NCI-H2107 treated with DMSO at 0.1 percent for 48 hours (cell line): Measurements from ENCODE around the gene EIF3J.
"Not testable (repeated sequence)": the region's sequence is repeated elsewhere in the genome, so short reads cannot be mapped to it uniquely, and the experiment has no call there.

Experiments used
- DNase-seq: peaks from one replicate; lab custom pipeline; 2025; ENCODE audit not compliant: unreplicated experiment; lab: John Stamatoyannopoulos, UW

Gene EIF3J, protein sequence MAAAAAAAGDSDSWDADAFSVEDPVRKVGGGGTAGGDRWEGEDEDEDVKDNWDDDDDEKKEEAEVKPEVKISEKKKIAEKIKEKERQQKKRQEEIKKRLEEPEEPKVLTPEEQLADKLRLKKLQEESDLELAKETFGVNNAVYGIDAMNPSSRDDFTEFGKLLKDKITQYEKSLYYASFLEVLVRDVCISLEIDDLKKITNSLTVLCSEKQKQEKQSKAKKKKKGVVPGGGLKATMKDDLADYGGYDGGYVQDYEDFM

DNA sequence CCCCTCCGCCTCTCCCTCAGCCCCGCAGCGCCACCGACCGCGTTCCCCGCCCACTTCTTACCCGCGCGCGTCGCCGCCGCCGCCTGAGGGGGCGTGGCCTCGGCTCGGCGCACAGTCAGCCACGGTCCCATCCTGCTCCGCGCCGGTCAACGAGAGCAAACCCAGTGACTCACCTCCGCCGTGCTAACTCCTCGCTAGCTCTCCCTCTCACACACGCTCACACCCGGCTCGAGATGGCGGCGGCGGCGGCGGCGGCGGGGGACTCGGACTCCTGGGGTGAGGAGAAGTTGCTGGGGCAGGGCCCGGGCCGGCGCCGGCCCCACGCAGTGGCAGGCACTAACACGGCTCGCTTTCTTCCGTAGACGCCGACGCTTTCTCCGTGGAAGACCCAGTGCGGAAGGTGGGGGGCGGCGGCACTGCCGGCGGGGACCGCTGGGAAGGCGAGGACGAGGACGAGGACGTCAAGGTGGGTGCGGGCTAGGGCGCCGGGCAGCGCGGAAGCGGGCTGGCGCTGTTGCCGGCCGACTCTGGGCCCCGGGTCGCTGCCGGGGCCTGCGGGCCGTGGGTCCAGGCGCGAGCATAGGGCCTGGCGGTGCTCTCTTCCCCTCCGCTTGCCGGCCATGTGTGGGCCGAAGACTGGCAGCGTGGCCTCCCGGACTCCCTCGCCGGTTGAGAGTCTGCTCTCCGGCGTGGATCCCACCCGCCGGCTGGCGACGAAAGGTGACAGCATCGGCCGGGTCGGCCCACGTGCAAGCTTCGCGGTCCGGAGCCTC, at the start of gene EIF3J:
Gene EIF3J (plus strand): TSS at position 186 of the 773 bp plus-strand sequence. CDS start 48 bp downstream, at position 234.
- DNase-seq: peak; percentile 78

DNA sequence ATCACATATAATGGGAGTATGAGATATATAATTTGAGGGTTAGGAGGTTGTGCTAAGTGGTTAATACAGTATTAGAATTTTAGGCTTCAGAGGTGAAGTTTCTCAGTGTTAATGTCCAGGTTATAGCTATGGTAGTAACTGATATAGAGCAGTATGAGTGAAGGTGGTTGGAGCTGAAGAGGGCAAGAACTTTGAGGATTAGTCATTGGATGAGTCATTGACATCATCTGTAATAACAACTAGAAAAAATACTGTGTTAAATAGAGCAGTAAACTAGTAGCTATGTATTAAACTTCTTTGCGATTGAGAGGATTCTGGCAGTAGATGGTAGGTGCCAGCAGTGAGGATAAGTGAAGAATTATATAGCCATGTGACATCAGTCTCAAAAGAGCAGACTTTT, 47.5 kb upstream of the EIF3J start:
- no peak for DNase-seq

DNA sequence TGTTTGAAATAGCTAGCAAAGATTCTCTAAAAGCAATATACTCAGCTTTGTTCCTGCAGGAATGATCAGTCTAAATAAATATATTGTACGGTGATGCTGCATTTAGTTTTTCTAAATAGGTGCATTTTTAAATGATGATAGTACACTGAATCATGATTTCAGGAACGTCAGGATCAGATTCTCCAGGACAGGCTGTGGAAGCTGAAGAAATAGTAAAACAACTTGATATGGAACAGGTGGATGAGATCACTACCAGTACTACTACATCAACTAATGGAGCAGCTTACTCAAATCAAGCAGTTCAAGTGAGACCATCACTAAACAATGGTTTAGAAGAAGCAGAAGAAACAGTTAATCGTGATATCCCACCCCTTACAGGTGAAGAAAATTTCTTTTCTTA, 46.3 kb upstream of the EIF3J start:
- no peak for DNase-seq

DNA sequence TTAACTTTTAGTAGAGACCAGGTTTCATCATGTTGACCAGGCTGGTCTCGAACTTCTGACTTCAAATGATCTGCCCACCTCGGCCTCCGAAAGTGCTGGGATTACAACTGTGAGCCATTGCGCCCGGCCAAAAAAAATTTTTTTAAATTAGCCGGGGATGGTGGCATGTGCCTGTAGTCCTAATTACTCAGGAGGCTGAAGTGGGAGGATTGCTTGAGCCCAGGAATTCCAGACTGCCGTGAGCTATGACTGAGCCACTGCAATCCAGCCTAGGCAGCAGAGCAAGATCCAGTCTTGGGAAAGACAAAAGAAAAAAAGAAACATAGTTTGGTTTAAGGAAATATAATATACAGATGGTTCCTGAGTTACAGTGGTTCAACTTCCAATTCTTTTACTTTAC, 44.9 kb upstream of the EIF3J start:
- no peak for DNase-seq

DNA sequence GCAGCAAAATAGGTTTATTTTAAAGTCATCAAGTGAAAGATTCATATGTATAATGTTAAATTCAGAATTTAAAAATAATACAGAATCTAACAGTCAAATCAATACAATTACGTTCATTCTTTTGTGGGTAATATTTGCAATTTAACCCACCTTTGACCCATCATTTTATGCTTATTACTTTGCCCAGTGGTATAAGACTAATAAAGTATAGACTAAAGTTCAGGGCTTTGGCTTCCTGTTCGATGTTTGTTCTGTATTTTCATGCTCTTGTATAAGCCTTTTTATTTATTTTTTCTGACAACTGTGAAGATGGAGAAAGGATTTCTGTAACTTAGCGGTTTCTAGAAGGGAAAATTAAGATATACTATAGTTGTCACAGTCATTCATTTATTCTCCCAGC, 44.3 kb upstream of the EIF3J start:
- no peak for DNase-seq

DNA sequence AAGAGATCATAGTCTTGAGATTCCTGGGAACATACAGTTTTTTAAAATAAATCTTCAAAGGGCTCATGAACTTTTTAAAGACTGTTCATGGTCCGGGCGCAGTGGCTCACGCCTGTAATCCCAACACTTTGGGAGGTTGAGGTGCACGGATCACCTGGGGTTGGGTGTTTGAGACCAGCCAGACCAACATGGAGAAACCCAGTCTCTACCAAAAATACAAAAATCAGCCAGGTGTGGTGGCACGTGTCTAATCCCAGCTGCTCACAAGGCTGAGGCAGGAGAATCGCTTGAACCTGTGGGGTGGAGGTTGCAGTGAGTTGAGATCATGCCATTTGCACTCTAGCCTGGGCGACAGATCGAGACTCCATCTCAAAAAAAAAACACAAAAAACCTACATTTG, 41.4 kb upstream of the EIF3J start:
- DNase-seq: no peak

DNA sequence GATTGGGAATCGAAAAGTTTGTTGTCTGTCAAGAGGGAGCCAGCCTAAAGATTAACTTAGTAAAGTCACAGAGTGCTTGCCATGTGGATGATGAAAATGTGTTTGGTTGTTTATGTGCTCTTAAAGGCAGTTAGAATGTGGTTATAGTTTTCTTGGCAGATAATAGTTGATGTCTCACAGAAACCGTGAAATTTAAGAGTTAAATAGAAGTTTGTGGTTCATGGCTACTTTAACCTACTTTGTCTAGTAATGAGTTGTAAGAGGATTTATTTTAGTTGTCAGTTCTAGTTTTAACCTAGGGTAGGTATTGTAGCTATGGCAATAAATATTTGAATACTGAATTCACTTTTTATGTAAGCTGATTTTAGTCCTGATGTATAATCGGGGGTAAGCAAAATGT, 36.4 kb upstream of the EIF3J start:
- no peak for DNase-seq

DNA sequence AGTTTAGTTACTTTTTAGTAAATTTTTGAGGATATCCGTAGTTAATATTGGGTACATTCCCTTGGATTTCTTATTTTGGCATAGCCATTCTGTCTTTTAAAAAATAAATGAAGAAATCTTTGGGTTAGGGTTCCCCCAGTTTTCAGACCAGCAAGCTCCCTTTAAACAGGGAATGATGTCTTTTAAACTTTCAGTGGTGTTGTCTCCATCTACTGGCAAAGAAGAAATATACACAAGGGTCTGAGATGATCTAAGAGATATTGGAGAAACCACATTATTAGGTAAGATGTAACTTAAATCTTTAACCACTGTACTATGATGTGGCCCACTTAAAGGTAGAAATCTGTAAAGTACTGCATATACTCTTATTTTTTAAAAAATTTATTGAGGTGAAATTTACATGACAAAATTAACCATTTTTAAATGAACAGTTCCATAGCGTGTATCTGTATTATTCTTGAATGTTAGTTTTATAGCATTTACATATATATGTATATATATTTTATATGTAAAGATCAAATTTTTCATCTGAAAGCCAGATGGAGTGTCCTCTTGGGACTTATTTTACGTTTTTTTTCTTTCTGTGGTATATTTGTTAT, 35.1 kb upstream of the EIF3J start:
- DNase-seq: no peak

DNA sequence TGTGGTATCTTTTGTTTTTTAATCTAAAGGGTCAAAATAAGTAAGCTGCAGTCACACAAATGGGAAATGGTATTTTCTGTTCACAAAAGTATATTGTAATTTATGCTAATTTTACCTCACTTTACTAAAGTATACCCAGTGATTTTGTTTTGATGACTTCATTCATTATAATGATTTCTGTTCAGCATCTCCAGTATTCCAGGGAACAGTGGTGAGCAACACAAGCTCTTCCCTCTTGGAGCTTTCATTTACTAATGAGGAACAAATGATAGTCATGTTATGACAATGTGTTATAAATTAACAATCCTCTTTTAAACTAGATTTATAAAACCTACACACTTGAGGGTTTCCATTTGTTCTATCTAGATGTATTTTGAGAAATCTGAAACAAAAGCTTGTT, 20.5 kb upstream of the EIF3J start:
- no peak for DNase-seq

DNA sequence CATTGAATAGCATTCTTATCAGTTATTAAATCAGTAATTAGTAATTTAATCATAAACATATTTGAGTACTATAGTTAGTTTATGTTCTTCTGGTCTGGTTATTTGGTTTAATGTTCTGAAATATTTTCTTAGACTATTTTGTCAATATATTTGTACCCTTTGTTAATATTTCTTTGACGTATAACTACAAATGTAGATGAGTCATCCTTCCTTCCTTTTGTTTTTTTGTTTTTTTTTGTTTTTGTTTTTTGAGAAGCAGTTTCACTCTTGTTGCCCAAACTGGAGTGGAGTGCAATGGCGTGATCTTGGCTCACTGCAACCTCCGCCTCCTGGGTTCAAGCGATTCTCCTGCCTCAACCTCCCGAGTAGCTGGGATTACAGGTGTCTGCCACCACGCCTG, 17.4 kb upstream of the EIF3J start:
- no peak for DNase-seq

DNA sequence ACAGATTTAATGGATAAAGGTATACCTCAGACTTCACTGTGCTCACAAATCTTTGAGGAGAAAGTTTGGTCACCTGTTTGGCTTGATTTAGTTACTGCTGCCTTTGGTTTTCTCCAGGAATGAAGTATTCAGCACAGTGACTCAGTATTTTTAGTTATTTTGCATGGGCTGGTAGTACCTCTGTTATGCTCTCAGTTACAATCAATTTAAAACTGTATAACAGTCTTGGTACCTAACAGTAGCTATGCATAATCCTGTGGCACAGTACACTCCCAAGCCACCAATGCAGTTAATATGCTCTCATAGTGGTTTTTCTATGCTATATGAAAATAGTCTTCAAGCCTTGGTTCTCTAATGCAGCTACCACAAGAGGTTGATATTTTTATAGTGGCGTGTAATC, 11.9 kb upstream of the EIF3J start:
- no peak for DNase-seq

DNA sequence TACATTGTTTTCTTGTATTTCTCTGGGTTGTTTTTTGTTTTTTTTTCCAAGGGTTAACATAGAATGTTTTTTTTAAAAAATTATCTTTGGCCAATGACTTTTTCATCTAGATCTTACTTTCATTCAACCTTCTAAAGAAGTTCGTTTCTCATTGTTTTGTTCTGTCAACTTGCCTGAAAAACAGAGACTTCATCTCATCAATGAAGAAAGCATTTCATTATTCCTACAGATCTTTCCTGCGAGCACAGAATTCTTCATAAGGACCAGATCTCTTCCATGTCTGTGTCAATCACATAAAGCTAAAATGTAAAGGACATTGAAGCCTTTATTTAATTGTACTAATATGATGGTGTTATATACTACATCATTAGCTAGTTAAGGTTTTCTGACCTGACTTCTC, 9.7 kb upstream of the EIF3J start:
- DNase-seq: no peak

DNA sequence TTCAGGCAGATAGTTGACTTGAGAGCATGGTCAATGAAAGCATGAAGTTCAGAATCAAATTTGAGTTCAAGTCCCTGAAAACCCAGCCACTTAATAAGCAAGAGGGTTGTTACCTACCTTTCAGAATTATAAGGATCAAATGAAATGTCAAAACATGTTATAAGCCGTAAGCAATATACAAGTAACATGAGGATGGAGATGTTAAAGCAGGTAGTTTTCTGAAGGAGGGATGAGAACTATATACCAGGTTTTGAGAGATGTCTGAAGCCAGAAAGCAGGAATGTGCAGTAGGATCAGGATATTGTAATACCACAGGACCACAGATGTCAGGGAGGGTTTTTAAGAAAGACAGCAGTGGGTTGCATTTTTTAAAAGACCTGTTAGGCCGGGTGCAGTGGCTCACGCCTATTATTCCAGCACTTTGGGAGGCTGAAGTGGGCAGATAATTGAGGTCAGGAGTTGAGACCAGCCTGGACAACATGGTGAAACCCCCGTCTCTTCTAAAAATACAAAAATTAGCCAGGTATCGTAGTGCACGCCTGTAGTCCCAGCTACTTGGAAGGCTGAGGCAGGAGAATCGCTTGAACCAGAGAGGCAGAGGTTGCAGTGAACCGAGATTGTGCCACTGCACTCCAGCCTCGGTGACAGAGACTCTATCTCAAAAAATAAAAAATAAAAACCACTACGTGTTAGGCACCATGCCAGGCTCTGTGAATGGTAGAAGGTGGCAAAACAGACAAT, 6.9 kb upstream of the EIF3J start:
- DNase-seq: no peak

DNA sequence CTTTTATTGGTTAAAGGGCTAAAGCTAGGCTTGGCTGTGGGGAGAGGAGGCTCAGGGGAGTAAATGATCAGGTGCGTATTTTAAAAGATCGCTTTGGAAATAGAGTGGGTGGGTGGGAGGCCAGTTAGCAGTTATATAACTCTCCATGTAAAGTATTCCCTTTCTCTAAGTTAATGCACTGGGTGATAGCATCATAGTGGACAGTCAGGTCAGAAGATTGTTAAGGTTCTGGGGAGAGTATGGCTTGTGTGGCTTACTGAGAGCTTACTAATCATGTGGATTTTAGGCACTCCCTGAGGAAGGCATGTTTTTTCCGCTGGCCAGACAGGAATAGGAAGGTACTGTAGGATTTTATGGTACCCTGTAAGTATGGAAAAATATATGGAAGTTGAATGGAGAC, 6.3 kb upstream of the EIF3J start:
- no peak for DNase-seq

DNA sequence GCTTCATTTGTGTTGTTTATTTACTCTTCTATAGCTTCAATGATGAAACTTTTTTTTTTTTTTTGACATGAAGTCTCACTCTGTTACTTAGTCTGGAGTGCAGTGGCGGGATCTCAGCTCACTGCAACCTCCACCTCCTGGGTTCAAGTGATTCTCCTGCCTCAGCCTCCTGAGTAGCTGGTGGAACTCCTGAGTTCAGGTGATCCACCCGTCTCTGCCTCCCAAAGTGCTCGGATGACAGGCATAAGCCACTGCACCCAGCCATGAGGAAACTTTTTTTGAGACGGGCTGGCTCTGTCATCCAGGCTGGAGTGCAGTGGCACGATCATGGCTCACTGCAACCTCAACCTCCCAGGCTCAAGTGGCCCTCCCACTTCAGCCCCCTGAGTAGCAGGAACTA, 4.7 kb upstream of the EIF3J start:
- not testable (repeated sequence) for DNase-seq

DNA sequence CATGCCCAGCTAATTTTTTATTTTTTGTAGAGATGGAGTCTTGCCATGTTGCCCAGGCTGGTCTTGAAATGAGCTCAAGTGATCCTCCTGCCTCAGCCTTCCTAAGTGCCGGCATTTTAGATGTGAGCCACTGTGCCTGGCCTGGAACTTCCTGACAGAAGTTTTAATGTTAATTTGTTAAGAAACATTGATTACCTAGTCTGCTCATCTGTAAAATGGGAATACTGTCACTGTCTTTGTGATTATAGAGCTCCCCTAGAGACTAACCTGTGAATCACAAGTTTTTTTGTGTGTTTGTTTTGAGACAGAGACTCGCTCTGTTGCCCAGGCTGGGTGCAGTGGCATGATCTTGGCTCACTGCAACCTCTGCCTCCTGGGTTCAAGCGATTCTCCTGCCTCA, 4.3 kb upstream of the EIF3J start:
- DNase-seq: no peak

DNA sequence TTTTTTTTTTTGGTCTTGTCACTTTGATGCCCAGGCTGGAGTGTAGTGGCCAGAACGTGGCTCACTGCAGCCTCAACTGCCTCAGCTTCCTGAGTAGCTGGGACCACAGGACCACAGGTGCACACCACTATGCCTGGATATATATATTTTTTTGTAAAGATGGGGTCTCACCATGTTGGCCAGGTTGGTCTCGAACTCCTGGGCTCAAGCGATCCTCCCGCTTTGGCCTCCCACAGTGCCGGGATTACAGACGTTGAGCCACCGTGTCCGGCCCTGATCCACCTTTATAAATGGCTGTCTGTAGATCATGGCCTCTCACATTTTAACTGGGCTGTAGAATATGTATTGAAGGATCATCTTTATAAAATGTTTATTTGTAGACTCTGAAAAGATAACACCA, 1.9 kb upstream of the EIF3J start:
- no peak for DNase-seq

DNA sequence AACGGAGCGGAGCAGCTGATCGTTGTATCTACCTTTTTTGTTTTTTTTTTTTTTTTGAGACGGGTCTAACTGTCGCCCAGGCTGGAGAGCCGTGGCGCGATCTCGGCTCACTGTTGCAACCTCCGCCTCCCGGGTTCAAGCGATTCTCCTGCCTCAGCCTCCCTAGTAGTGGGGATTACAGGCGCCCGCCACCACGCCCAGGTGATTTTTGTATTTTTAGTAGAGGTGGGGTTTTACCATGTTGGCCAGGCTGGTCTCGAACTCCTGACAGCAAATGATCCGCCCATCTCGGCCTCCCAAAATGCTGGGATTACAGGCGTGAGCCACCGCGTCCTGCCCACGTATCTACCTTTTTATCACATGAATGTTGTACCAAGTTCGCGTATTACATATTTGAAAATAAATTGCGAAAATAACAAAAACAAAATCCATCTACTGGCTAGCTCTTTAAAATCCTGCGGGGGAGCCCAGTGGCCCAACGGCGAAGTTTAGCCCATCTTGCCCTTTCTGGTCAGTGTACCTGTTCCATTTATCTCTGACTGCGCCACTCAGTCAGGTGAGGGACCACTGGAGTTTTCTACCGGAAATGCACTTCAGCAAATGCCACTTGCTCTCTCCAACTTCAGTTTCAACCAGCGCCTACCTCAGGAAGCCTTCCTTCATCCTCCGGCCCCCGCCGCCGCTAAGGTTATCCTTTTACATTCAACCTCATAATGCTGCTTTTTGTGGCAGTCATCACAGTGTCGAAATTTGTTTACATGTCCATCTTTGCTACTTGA, 1.2 kb upstream of the EIF3J start:
- DNase-seq: no peak

DNA sequence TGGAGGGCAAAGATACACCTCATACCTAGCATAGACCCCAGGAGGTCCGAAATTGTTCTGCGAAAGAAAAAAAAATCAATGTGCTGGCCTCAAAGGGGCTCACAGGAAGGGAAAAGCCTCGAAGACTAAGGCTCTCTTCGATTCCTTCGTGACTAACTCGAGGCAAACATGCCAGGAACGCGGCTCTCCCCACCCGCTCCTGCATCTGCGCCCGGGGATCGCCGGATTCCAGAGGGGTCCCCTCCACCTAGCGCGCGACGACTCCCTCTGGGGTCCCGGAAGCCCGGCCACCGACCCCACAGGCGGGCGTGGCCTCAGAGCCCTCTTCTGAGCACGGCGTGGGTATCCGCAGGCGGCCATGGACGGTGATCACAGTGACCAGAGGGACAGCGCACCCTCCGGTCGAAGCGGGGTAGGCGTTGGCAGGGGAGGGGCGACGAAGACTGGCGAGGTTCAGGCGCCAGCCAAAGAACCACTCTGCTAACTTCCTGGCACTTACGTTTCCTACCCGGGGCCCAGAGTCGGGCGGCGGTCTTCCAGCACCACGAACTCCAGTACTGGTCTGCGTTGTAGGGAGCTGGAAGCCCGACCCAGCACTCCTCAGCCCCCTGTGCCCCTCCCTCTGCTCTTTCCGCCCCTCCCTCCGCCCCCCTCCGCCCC, 515 bp upstream of the EIF3J start:
- peak; percentile 64 for DNase-seq

DNA sequence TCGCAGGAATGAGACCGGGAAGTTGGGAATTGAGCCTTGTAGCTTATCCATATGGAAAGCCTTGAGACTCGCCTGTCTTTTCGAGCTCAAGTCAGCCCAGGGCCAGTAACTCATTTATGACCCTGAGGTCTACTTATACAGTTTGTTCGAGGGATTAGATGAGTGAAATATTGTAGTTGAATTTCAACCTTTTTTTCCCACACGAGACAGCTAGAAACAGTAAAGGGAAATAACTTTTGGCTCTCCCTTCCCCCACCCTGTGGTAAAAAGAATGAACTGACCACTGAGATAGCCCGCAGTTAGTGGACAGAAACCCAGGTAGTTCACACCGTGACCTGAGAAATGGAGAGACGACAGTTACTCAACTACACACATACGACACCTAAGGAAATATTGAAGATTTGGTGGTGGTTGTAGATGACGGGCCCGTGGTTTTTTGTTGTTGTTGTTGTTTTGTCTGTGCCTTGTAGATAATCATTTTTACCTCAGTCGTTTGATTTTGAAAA, 841 bp downstream of the EIF3J start:
- no peak for DNase-seq
